H1 (cell line): ENCODE measurements around the gene DHX34. TPM values are rescaled to one million over a fixed set of nuclear protein-coding genes. Genes with fewer than 3 reads are reported as not detected.

Experiments used
- CTCF ChIA-PET: fragments of 300-600 bp; sonication (Branson Sonifier 250); formaldehyde crosslinking; loops from one replicate; lab custom pipeline; 2021; ENCODE audit not compliant: partially characterized antibody; lab: Charles Lee
- POLR2A ChIA-PET: fragments of 300-600 bp; sonication (Branson Sonifier 250); formaldehyde crosslinking; loops from one replicate; lab custom pipeline; 2021; ENCODE audit warnings: inconsistent platforms; ENCODE audit not compliant: partially characterized antibody; lab: Charles Lee
- DNase-seq, 2 experiments: peaks; one replicate each; pipeline versions ENCODE4 v3.0.0 to v3.0.0-alpha.2; 2010 to 2022; ENCODE audit warnings: low spot score in 2 of 2, low read depth in 1 of 2, mixed read lengths in 1 of 2
- FAIRE-seq: peaks from 2 replicates; lab custom pipeline; 2011; peaks lifted over from hg19 to GRCh38; lab: Jason Lieb, UNC
- H2AFZ ChIP-seq: 2 replicates; pipeline ENCODE4 v1.8.1; 2012; ENCODE audit warnings: low read length, inconsistent platforms
- H2AK5ac ChIP-seq: 2 replicates; pipeline ENCODE4 v1.6.1; 2013; ENCODE audit warnings: low read depth, low read length
- H2BK120ac ChIP-seq: replicated peaks from 2 replicates; pipeline ENCODE3; 2013; ENCODE audit warnings: low read depth, low read length, inconsistent platforms
- H2BK12ac ChIP-seq: 2 replicates; pipeline ENCODE4 v1.6.1; 2013; ENCODE audit warnings: low read depth, low read length
- H2BK15ac ChIP-seq: 2 replicates; pipeline ENCODE4 v1.6.1; 2013; ENCODE audit warnings: low read length
- H2BK20ac ChIP-seq: 2 replicates; pipeline ENCODE4 v1.6.1; 2013; ENCODE audit warnings: low read length
- H2BK5ac ChIP-seq: 2 replicates; pipeline ENCODE4 v1.6.1; 2013; ENCODE audit warnings: low read depth, low read length
- H3K14ac ChIP-seq: 2 replicates; pipeline ENCODE4 v1.6.1; 2013; ENCODE audit warnings: inconsistent platforms; ENCODE audit not compliant: insufficient read length
- H3K18ac ChIP-seq: 2 replicates; pipeline ENCODE4 v1.6.1; 2013; ENCODE audit warnings: low read length; ENCODE audit errors: extremely low read depth
- H3K23ac ChIP-seq: 2 replicates; pipeline ENCODE4 v1.6.1; 2013; ENCODE audit warnings: inconsistent platforms; ENCODE audit not compliant: insufficient read length
- H3K23me2 ChIP-seq: 2 replicates; pipeline ENCODE4 v1.6.1; 2013; ENCODE audit warnings: low read depth, low read length
- H3K27ac ChIP-seq: 2 replicates; pipeline ENCODE4 v1.6.1; 2011; ENCODE audit warnings: low read depth, low read length, inconsistent platforms
- H3K27me3 ChIP-seq, 4 experiments: replicated peaks in 1 of 4; 1 replicate in 1 of 4; 2 replicates in 3 of 4; pipeline versions ENCODE4 v1.6.1 to v1.8.1; 2011 to 2013; ENCODE audit warnings: low read length in 3 of 4, mild to moderate bottlenecking in 3 of 4, inconsistent platforms in 2 of 4, mixed read lengths in 2 of 4, moderate library complexity in 1 of 4; ENCODE audit not compliant: control insufficient read depth in 3 of 4, insufficient read depth in 3 of 4; ENCODE audit errors: extremely low read depth in 1 of 4
- H3K36me3 ChIP-seq, 4 experiments: 2 replicates each; pipeline versions ENCODE4 v1.6.1 to v1.8.1; 2011 to 2013; ENCODE audit warnings: mild to moderate bottlenecking in 4 of 4, low read length in 3 of 4, moderate library complexity in 2 of 4, control low read depth in 1 of 4, inconsistent platforms in 1 of 4; ENCODE audit not compliant: insufficient read depth in 4 of 4, control insufficient read depth in 2 of 4
- H3K4ac ChIP-seq: replicated peaks from 2 replicates; pipeline ENCODE3; 2013; ENCODE audit warnings: low read length, low read depth, mixed read lengths, inconsistent platforms; ENCODE audit not compliant: insufficient read length
- H3K4me1 ChIP-seq, 4 experiments: replicated peaks in 1 of 4; 1 replicate in 1 of 4; 2 replicates in 3 of 4; pipeline versions ENCODE4 v1.6.1 to v1.8.1; 2011 to 2013; ENCODE audit warnings: low read length in 3 of 4, inconsistent platforms in 2 of 4, mixed read lengths in 1 of 4; ENCODE audit not compliant: insufficient read depth in 4 of 4, control insufficient read depth in 3 of 4
- H3K4me2 ChIP-seq, 2 experiments: 2 replicates each; pipeline versions ENCODE4 v1.6.1 to v1.8.1; 2011 to 2013; ENCODE audit warnings: low read depth in 2 of 2, low read length in 2 of 2, control low read depth in 1 of 2, inconsistent platforms in 1 of 2, mild to moderate bottlenecking in 1 of 2; ENCODE audit not compliant: insufficient read depth in 1 of 2
- H3K4me3 ChIP-seq, 4 experiments: fragments of 200-600, 300-600 bp in 1 of 4; sonication (generic), shearing (Covaris generic), sonication (Bioruptor Twin) in 1 of 4; 2 replicates each; pipeline versions ENCODE4 v1.5.1 to v1.8.1; 2011 to 2016; ENCODE audit warnings: low read length in 4 of 4, low read depth in 3 of 4, control low read depth in 2 of 4, inconsistent platforms in 2 of 4, mild to moderate bottlenecking in 2 of 4, mixed read lengths in 1 of 4, moderate library complexity in 1 of 4; ENCODE audit not compliant: insufficient read depth in 2 of 4; ENCODE audit errors: extremely low read depth in 1 of 4
- H3K56ac ChIP-seq: replicated peaks from 2 replicates; pipeline ENCODE3; 2013; ENCODE audit warnings: low read depth, mild to moderate bottlenecking, mixed read lengths, low read length, inconsistent platforms; ENCODE audit not compliant: insufficient read length
- H3K79me1 ChIP-seq: 2 replicates; pipeline ENCODE4 v1.6.1; 2013; ENCODE audit warnings: low read depth, low read length, control low read depth
- H3K79me2 ChIP-seq, 2 experiments: 2 replicates each; pipeline versions ENCODE4 v1.6.1 to v1.8.1; 2012 to 2013; ENCODE audit warnings: low read length in 2 of 2, mild to moderate bottlenecking in 2 of 2, inconsistent platforms in 1 of 2; ENCODE audit not compliant: insufficient read depth in 2 of 2, control insufficient read depth in 1 of 2
- H3K9ac ChIP-seq, 4 experiments: replicated peaks in 1 of 4; 1 replicate in 1 of 4; 2 replicates in 3 of 4; pipeline versions ENCODE4 v1.6.1 to v1.8.1; 2011 to 2013; ENCODE audit warnings: low read depth in 3 of 4, low read length in 3 of 4, control low read depth in 2 of 4, mild to moderate bottlenecking in 2 of 4, moderate library complexity in 2 of 4, inconsistent platforms in 1 of 4; ENCODE audit errors: extremely low read depth in 1 of 4
- H3K9me3 ChIP-seq, 2 experiments: 2 replicates each; pipeline versions ENCODE4 v1.6.1 to v1.8.1; 2012 to 2013; ENCODE audit warnings: mild to moderate bottlenecking in 2 of 2, moderate library complexity in 2 of 2, control low read depth in 1 of 2, inconsistent platforms in 1 of 2, low read depth in 1 of 2, low read length in 1 of 2, mixed read lengths in 1 of 2; ENCODE audit not compliant: insufficient read depth in 2 of 2
- H4K20me1 ChIP-seq, 2 experiments: replicated peaks in 1 of 2; 2 replicates each; pipeline versions ENCODE3 to v1.8.1; 2011 to 2013; ENCODE audit warnings: inconsistent platforms in 2 of 2, low read length in 2 of 2, mild to moderate bottlenecking in 1 of 2; ENCODE audit not compliant: insufficient read depth in 2 of 2, control insufficient read depth in 1 of 2
- H4K5ac ChIP-seq: 2 replicates; pipeline ENCODE4 v1.6.1; 2013; ENCODE audit warnings: low read length, low read depth, mixed read lengths, inconsistent platforms; ENCODE audit not compliant: insufficient read length
- H4K8ac ChIP-seq: 2 replicates; pipeline ENCODE4 v1.8.0; 2013; ENCODE audit warnings: mild to moderate bottlenecking, moderate library complexity, low read length, inconsistent platforms; ENCODE audit not compliant: insufficient read depth; ENCODE audit errors: extremely low read depth
- H4K91ac ChIP-seq: replicated peaks from 2 replicates; pipeline ENCODE3; 2013; ENCODE audit warnings: low read length, mixed read lengths, inconsistent platforms; ENCODE audit not compliant: insufficient read length
- JUN ChIP-seq: IDR thresholded peaks from 2 replicates; pipeline ENCODE4 v1.6.1; 2011; ENCODE audit warnings: low read depth, mild to moderate bottlenecking, improper control_type of control experiment, low read length
- NANOG ChIP-seq: IDR thresholded peaks from 2 replicates; pipeline ENCODE4 v1.6.1; 2011; ENCODE audit warnings: low read length, low read depth, mild to moderate bottlenecking, inconsistent platforms; ENCODE audit not compliant: insufficient read depth, poor library complexity, severe bottlenecking
- POLR2A ChIP-seq, 2 experiments: IDR thresholded peaks; 1 replicate in 1 of 2; 2 replicates in 1 of 2; pipeline ENCODE4 v1.6.1; 2011; ENCODE audit warnings: low read depth in 2 of 2, low read length in 2 of 2, mild to moderate bottlenecking in 2 of 2; ENCODE audit errors: control extremely low read depth in 1 of 2
- RAD21 ChIP-seq, 2 experiments: IDR thresholded peaks in 1 of 2; conservative IDR thresholded peaks in 1 of 2; 2 replicates each; pipeline ENCODE4 v1.6.1; 2011; ENCODE audit warnings: low read depth in 2 of 2, low read length in 2 of 2, improper control_type of control experiment in 1 of 2, inconsistent platforms in 1 of 2, mild to moderate bottlenecking in 1 of 2, moderate library complexity in 1 of 2
- WGBS, 2 experiments: shearing (Covaris generic) in 1 of 2; methylation state at CpG; one replicate each; pipeline versions ENCODE4 v1.1.6 to v1.1.7; 2013 to 2015; ENCODE audit warnings: low lambda C conversion rate in 2 of 2, mixed read lengths in 2 of 2, inconsistent platforms in 1 of 2, low coverage in 1 of 2, missing lambda C conversion rate in 1 of 2; ENCODE audit not compliant: insufficient replicate concordance in 2 of 2, insufficient coverage in 1 of 2, insufficient read length in 1 of 2; ENCODE audit errors: extremely low coverage in 1 of 2, missing lambda C conversion rate in 1 of 2; 5-methylcytosine and 5-hydroxymethylcytosine counted together
- polyA plus RNA-seq, 7 experiments: library from polyadenylated mRNA; depleted of rRNA in 3 of 7; stranded (reverse) in 5 of 7; unstranded in 2 of 7; fragments of >200 nt in 5 of 7; fragments of 200-250 nt in 2 of 7; gene quantifications; 1 replicate in 5 of 7; 2 replicates in 1 of 7; 4 replicates in 1 of 7; pipeline versions ENCODE4 v1.2.1 to v1.2.3, GENCODE V29; 2011 to 2013; ENCODE audit warnings: missing spikeins in 2 of 7, mixed read lengths in 2 of 7
- total RNA-seq: library from RNA; stranded (reverse); fragmentation: NEBNext Ultra II Directional; extraction: Animal tissue kit (Norgen Biotek cat#: 25700); gene quantifications from 2 replicates; pipeline ENCODE4 v1.2.1, GENCODE V29; 2021
- TF ChIP-seq, protein P1 (sequence below), 3 experiments: IDR thresholded peaks; 1 replicate in 2 of 3; 2 replicates in 1 of 3; pipeline versions ENCODE4 v1.5.1 to v1.6.1; 2011; ENCODE audit warnings: low read length in 3 of 3, mild to moderate bottlenecking in 3 of 3, inconsistent platforms in 2 of 3, low read depth in 1 of 3, moderate library complexity in 1 of 3; ENCODE audit not compliant: insufficient read depth in 1 of 3; ENCODE audit errors: control extremely low read depth in 1 of 3

DHX34 gene
- total and polyA plus RNA-seq, 2 of the 8 experiments (the other 6 are each of a cell fraction or from before 2014, with no cell fraction given): 17.5 to 24.3 TPM

DNA sequence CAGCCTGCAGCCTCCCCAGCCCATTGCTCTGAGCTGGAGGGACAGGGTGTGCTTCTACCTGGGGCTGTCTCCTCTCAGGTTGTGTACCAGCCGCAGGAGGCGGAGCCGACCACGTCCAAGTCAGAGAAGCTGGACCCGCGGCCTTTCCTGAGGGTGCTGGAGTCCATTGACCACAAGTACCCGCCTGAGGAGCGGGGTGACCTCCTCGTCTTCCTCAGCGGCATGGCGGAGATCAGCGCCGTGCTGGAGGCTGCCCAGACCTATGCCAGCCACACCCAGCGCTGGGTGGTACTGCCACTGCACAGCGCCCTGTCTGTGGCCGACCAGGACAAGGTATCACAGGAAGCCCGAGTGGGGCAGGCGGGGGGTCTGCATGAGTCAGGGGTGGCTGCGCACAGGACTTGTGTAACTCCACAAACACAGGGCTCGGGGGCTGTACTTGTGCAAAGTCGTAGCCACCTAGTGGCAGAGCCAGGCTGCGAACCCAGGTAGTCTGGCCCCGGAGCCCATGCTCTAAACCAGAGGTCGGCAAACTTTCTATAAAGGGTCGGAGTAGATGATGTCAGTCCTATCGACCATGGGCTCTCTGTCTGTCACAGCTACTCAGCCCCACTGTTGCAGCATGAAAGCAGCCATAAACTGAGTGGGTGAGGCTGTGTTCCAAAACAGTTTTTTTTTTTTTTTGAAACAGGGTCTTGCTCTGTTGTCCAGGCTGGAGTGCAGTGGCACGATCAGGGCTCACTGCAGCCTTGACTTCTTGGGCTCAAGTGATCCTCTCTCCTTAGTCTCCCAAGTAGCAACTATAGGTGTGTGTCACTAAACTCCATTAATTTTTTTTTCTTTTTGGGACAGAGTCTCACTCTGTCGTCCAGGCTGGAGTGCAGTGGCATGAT, 8.9 kb downstream of the DHX34 start:
- H4K5ac ChIP-seq: no peak overlapping the region
- H3K27me3 ChIP-seq: no peaks in the 10 kb centered on the region
- H2BK15ac ChIP-seq: no peak overlapping the region
- peaks cover 0 to 8% of the 10 kb centered on the region in 2 experiments; a peak in 1 of 4 replicates for H3K79me2 ChIP-seq
- no peak for FAIRE-seq
- H3K79me1 ChIP-seq: peaks cover 9% of the 10 kb centered on the region
- H2AK5ac ChIP-seq: no peak overlapping the region
- no peak overlapping the region for H2BK5ac ChIP-seq
- H3K9me3 ChIP-seq: no peaks in the 10 kb centered on the region
- H3K23ac ChIP-seq: no peak overlapping the region
- no peak overlapping the region for H3K4me3 ChIP-seq
- no peak overlapping the region for H2AFZ ChIP-seq
- peaks cover 56 to 92% (median 78%) of the 10 kb centered on the region in 4 experiments for H3K36me3 ChIP-seq
- H4K8ac ChIP-seq: peak overlapping the region; percentile 25; the same call in 1 of the 2 replicates
- no peak overlapping the region for H2BK12ac ChIP-seq
- H3K18ac ChIP-seq: no peak overlapping the region
- ChIA-PET CTCF (interaction anchor here (0.6 to 3.0 kb wide), 18 partner anchors 8 to 80 kb away, joined by 3 to 11 read pairs (median 4); partner anchors contain the start of gene DHX34), POLR2A (interaction anchor here (0.7 to 3.2 kb wide), 6 partner anchors 9 to 32 kb away, joined by 3 to 12 read pairs (median 4); partner anchors contain the start of gene DHX34)
- no peak overlapping the region for H3K27ac ChIP-seq
- H3K4me2 ChIP-seq: no peak overlapping the region
- H3K4ac ChIP-seq: no peak overlapping the region
- TF ChIP-seq, protein P1, sequence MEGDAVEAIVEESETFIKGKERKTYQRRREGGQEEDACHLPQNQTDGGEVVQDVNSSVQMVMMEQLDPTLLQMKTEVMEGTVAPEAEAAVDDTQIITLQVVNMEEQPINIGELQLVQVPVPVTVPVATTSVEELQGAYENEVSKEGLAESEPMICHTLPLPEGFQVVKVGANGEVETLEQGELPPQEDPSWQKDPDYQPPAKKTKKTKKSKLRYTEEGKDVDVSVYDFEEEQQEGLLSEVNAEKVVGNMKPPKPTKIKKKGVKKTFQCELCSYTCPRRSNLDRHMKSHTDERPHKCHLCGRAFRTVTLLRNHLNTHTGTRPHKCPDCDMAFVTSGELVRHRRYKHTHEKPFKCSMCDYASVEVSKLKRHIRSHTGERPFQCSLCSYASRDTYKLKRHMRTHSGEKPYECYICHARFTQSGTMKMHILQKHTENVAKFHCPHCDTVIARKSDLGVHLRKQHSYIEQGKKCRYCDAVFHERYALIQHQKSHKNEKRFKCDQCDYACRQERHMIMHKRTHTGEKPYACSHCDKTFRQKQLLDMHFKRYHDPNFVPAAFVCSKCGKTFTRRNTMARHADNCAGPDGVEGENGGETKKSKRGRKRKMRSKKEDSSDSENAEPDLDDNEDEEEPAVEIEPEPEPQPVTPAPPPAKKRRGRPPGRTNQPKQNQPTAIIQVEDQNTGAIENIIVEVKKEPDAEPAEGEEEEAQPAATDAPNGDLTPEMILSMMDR (IDR thresholded peaks at IDR 0.05; ENCODE audit: control extremely low read depth in 1 of 3, insufficient read depth in 1 of 3, low read depth in 1 of 3, low read length in 3 of 3): peak; percentile 43 to 61 (median 57); a peak in 3 of 4 replicates
- TF ChIP-seq NANOG (no peak), POLR2A (IDR thresholded peaks at IDR 0.05; ENCODE audit: control extremely low read depth in 1 of 2, low read depth in 2 of 2, low read length in 2 of 2) (no peak), JUN (no peak), RAD21 (IDR thresholded peaks at IDR 0.05 in 1 of 2, conservative IDR thresholded peaks at IDR 0.05 in 1 of 2; ENCODE audit: low read depth in 2 of 2, low read length in 2 of 2) (peak; percentile 29 to 46; a peak in 2 of 4 replicates)
- H2BK120ac ChIP-seq: no peak overlapping the region
- DNase-seq: peak in 1 of 2 experiments; percentile 73
- no peak overlapping the region for H3K56ac ChIP-seq
- no peak overlapping the region for H3K14ac ChIP-seq
- H3K4me1 ChIP-seq: no peaks in the 10 kb centered on the region
- no peak overlapping the region for H3K9ac ChIP-seq
- 96% methylated on average over 28 of the region's 28 CpGs; no CpG with 5 or more reads in 1 of the 2 experiments for WGBS, 2 experiments
- no peak overlapping the region for H2BK20ac ChIP-seq
- H3K23me2 ChIP-seq: no peaks in the 10 kb centered on the region
- peaks cover 3 to 13% of the 10 kb centered on the region in 2 experiments for H4K20me1 ChIP-seq
- no peak overlapping the region for H4K91ac ChIP-seq
